HEK293 (cell line): ENCODE data around the gene PDLIM7.

Experiments used
- ZFP3 ChIP-seq: fragments of 450-650 bp; formaldehyde crosslinking; IDR thresholded peaks from 2 replicates; pipeline ENCODE4 v1.5.1; 2016; ENCODE audit warnings: low read depth, missing biosample characterization, missing genetic modification characterization
- ZNF433 ChIP-seq: fragments of 450-650 bp; formaldehyde crosslinking; IDR thresholded peaks from 2 replicates; pipeline ENCODE4 v1.5.1; 2016; ENCODE audit warnings: missing biosample characterization, missing genetic modification characterization, low read depth
- ZNF768 ChIP-seq: fragments of 450-650 bp; formaldehyde crosslinking; IDR thresholded peaks from 2 replicates; pipeline ENCODE4 v1.5.1; 2018; ENCODE audit warnings: missing biosample characterization, mild to moderate bottlenecking, missing genetic modification characterization
- ZSCAN16 ChIP-seq: fragments of 450-650 bp; formaldehyde crosslinking; IDR thresholded peaks from 2 replicates; pipeline ENCODE4 v1.5.1; 2016; ENCODE audit warnings: missing biosample characterization, missing genetic modification characterization
- TF ChIP-seq, protein P1 (sequence below): fragments of 450-650 bp; formaldehyde crosslinking; IDR thresholded peaks from 2 replicates; pipeline ENCODE4 v1.5.1; 2016; ENCODE audit warnings: missing biosample characterization, missing genetic modification characterization, borderline replicate concordance

DNA sequence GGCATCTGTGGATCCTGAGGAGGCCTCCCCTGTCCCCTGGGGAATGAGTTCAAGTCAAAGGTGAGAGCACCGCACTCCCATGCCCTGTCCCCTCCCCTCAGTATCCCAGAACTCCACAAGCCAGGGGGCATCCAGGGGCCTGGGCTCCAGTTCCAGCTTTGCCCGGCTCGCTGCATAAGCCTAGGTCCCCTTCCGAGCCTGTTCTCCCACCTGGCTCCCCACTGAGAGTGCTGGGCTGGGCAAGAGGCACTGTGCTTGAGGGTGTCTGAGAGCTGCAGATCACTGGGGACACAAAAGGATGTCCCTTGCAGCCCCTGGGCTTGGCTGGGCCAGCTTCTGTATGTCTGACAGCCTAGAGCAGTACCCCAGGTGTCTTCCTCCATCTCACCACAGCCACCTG is 7.7 kb upstream of the PDLIM7 start:
- TF ChIP-seq ZFP3 (tag by site-specific recombination): no peak
- TF ChIP-seq ZNF768: no peak
- no peak for TF ChIP-seq ZSCAN16
- TF ChIP-seq ZNF433 (tag by site-specific recombination): no peak
- TF ChIP-seq, protein P1, sequence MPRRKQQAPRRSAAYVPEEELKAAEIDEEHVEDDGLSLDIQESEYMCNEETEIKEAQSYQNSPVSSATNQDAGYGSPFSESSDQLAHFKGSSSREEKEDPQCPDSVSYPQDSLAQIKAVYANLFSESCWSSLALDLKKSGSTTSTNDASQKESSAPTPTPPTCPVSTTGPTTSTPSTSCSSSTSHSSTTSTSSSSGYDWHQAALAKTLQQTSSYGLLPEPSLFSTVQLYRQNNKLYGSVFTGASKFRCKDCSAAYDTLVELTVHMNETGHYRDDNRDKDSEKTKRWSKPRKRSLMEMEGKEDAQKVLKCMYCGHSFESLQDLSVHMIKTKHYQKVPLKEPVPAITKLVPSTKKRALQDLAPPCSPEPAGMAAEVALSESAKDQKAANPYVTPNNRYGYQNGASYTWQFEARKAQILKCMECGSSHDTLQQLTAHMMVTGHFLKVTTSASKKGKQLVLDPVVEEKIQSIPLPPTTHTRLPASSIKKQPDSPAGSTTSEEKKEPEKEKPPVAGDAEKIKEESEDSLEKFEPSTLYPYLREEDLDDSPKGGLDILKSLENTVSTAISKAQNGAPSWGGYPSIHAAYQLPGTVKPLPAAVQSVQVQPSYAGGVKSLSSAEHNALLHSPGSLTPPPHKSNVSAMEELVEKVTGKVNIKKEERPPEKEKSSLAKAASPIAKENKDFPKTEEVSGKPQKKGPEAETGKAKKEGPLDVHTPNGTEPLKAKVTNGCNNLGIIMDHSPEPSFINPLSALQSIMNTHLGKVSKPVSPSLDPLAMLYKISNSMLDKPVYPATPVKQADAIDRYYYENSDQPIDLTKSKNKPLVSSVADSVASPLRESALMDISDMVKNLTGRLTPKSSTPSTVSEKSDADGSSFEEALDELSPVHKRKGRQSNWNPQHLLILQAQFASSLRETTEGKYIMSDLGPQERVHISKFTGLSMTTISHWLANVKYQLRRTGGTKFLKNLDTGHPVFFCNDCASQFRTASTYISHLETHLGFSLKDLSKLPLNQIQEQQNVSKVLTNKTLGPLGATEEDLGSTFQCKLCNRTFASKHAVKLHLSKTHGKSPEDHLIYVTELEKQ (tag by site-specific recombination): no peak
